Stimulated activated CD4-positive, alpha-beta T cell treated with anti-CD3 and anti-CD28 coated beads, Interleukin-15, amount 100 ng/mL, for 24 hours (primary cell): ENCODE data around the gene GGNBP2.

ENCODE experiments used
- DNase-seq: peaks from one replicate; pipeline ENCODE4 v3.0.0-alpha.2; 2020

Gene GGNBP2

GRCh38 chr17:36566081-36566480, 21.4 kb downstream of the GGNBP2 start:
- DNase-seq, result no peak

GRCh38 chr17:36575028-36575427, 30.3 kb downstream of the GGNBP2 start:
- DNase-seq, result no peak

- no peak for DNase-seq
Observed at GRCh38 chr17:36576793-36577192, 32.1 kb downstream of the GGNBP2 start.

- DNase-seq, result no peak
Observed at GRCh38 chr17:36578671-36579070, 34.0 kb downstream of the GGNBP2 start.

- no peak for DNase-seq
Observed at GRCh38 chr17:36583787-36584186, 39.1 kb downstream of the GGNBP2 start.

GRCh38 chr17:36586138-36586537, 41.4 kb downstream of the GGNBP2 start:
- DNase-seq, result no peak

- no peak for DNase-seq
Observed at GRCh38 chr17:36590082-36590481, 45.4 kb downstream of the GGNBP2 start.

GRCh38 chr17:36591434-36592315, 47.0 kb downstream of the GGNBP2 start, which contains the start of gene DHRS11:
Gene DHRS11 (plus strand): TSS chr17:36591879. CDS start chr17:36592010, 131 bp downstream.
- peak; percentile 90 for DNase-seq

GRCh38 chr17:36592316-36592715, 47.6 kb downstream of the GGNBP2 start:
- peak; percentile 48 for DNase-seq

- DNase-seq, result no peak
Observed at GRCh38 chr17:36592716-36593321, 48.1 kb downstream of the GGNBP2 start.

GRCh38 chr17:36593656-36594316, 49.1 kb downstream of the GGNBP2 start:
- no peak for DNase-seq

GRCh38 chr17:36594626-36595401, 50.1 kb downstream of the GGNBP2 start:
- DNase-seq, result no peak

GRCh38 chr17:36597226-36597625, 52.5 kb downstream of the GGNBP2 start:
- DNase-seq, result no peak

- DNase-seq, result no peak
Observed at GRCh38 chr17:36597866-36598777, 53.4 kb downstream of the GGNBP2 start.

- DNase-seq, result no peak
Observed at GRCh38 chr17:36598951-36599401, 54.3 kb downstream of the GGNBP2 start.

- DNase-seq, result no peak
Observed at GRCh38 chr17:36599546-36600250, 55.0 kb downstream of the GGNBP2 start.

- no peak for DNase-seq
Observed at GRCh38 chr17:36600465-36600864, 55.7 kb downstream of the GGNBP2 start.

GRCh38 chr17:36600936-36601302, 56.2 kb downstream of the GGNBP2 start:
- no peak for DNase-seq

GRCh38 chr17:36601303-36602029, 56.7 kb downstream of the GGNBP2 start, which contains the start of gene MRM1:
Gene MRM1 (plus strand): TSS chr17:36601583. CDS start chr17:36601811, 228 bp downstream.
- DNase-seq, result peak; percentile 94
